ENCODE measurements around the gene RABGAP1. TPM values are rescaled to one million over a fixed set of nuclear protein-coding genes. Genes with fewer than 3 reads are reported as not detected.

RABGAP1 gene
- total RNA-seq, result 52.0 and 63.9 TPM in 2 replicates

GRCh38 chr9:122940749-122941581 lies at the start of gene RABGAP1:
Gene RABGAP1, plus strand, starts transcription at chr9:122941020. Its CDS starts 16,040 bp downstream, at chr9:122957060.

GRCh38 chr9:122904823-122905710 lies 35.8 kb upstream of the RABGAP1 start, which contains the start of gene RC3H2:
Gene RC3H2, minus strand, starts transcription at chr9:122905359. Its CDS starts 7,850 bp downstream, at chr9:122897509.

GRCh38 chr9:122912964-122913673 lies 27.7 kb upstream of the RABGAP1 start, which contains the start of gene ZBTB6:
Gene ZBTB6, minus strand, starts transcription at chr9:122913323. Its CDS starts 1,251 bp downstream, at chr9:122912072.

GRCh38 chr9:122931226-122932121 lies 9.3 kb upstream of the RABGAP1 start, which contains the start of gene ZBTB26:
Gene ZBTB26, minus strand, starts transcription at chr9:122931512. Its CDS starts 11,578 bp downstream, at chr9:122919934.

GRCh38 chr9:123033352-123033751 lies 92.5 kb downstream of the RABGAP1 start, which contains the start of gene GPR21:
Gene GPR21, plus strand, starts transcription at chr9:123033667. Its CDS starts 900 bp downstream, at chr9:123034567.

Other genes with a start within 250 kb of the RABGAP1 start
- gene OR1L4, start 217.0 kb upstream of the RABGAP1 start, total RNA-seq, result not detected in 2 replicates
- not detected in 2 replicates for gene OR1L6, start 198.7 kb upstream of the RABGAP1 start, total RNA-seq
- gene OR5C1, start 152.1 kb upstream of the RABGAP1 start, total RNA-seq, result not detected in 2 replicates
- gene OR1K1, start 140.9 kb upstream of the RABGAP1 start, total RNA-seq, result not detected in 2 replicates
- 21.8 and 31.0 TPM in 2 replicates for gene PDCL, start 112.4 kb upstream of the RABGAP1 start, total RNA-seq
- gene RC3H2, start 35.7 kb upstream of the RABGAP1 start, total RNA-seq, result 51.8 and 55.3 TPM in 2 replicates
- 11.5 and 15.6 TPM in 2 replicates for gene ZBTB6, start 27.7 kb upstream of the RABGAP1 start, total RNA-seq
- 5.1 and 6.2 TPM in 2 replicates for gene ZBTB26, start 9.5 kb upstream of the RABGAP1 start, total RNA-seq
- gene GPR21, start 92.6 kb downstream of the RABGAP1 start, total RNA-seq, result 2.2 and 3.1 TPM in 2 replicates